H1 (cell line): ENCODE data around the gene SMNDC1. TPM values are rescaled to one million over a fixed set of nuclear protein-coding genes. Genes with fewer than 3 reads are reported as not detected.

ENCODE experiments used
- CTCF ChIA-PET: fragments of 300-600 bp; sonication (Branson Sonifier 250); formaldehyde crosslinking; loops from one replicate; lab custom pipeline; 2021; ENCODE audit not compliant: partially characterized antibody; lab: Charles Lee
- POLR2A ChIA-PET: fragments of 300-600 bp; sonication (Branson Sonifier 250); formaldehyde crosslinking; loops from one replicate; lab custom pipeline; 2021; ENCODE audit warnings: inconsistent platforms; ENCODE audit not compliant: partially characterized antibody; lab: Charles Lee
- DNase-seq, 2 experiments: peaks; one replicate each; pipeline versions ENCODE4 v3.0.0 to v3.0.0-alpha.2; 2010 to 2022; ENCODE audit warnings: low spot score in 2 of 2, low read depth in 1 of 2, mixed read lengths in 1 of 2
- FAIRE-seq: peaks from 2 replicates; lab custom pipeline; 2011; peaks lifted over from hg19 to GRCh38; lab: Jason Lieb, UNC
- H2AFZ ChIP-seq: 2 replicates; pipeline ENCODE4 v1.8.1; 2012; ENCODE audit warnings: low read length, inconsistent platforms
- H2AK5ac ChIP-seq: 2 replicates; pipeline ENCODE4 v1.6.1; 2013; ENCODE audit warnings: low read depth, low read length
- H2BK120ac ChIP-seq: replicated peaks from 2 replicates; pipeline ENCODE3; 2013; ENCODE audit warnings: low read depth, low read length, inconsistent platforms
- H2BK12ac ChIP-seq: 2 replicates; pipeline ENCODE4 v1.6.1; 2013; ENCODE audit warnings: low read depth, low read length
- H2BK15ac ChIP-seq: 2 replicates; pipeline ENCODE4 v1.6.1; 2013; ENCODE audit warnings: low read length
- H2BK20ac ChIP-seq: 2 replicates; pipeline ENCODE4 v1.6.1; 2013; ENCODE audit warnings: low read length
- H2BK5ac ChIP-seq: 2 replicates; pipeline ENCODE4 v1.6.1; 2013; ENCODE audit warnings: low read depth, low read length
- H3K14ac ChIP-seq: 2 replicates; pipeline ENCODE4 v1.6.1; 2013; ENCODE audit warnings: inconsistent platforms; ENCODE audit not compliant: insufficient read length
- H3K18ac ChIP-seq: 2 replicates; pipeline ENCODE4 v1.6.1; 2013; ENCODE audit warnings: low read length; ENCODE audit errors: extremely low read depth
- H3K23ac ChIP-seq: 2 replicates; pipeline ENCODE4 v1.6.1; 2013; ENCODE audit warnings: inconsistent platforms; ENCODE audit not compliant: insufficient read length
- H3K23me2 ChIP-seq: 2 replicates; pipeline ENCODE4 v1.6.1; 2013; ENCODE audit warnings: low read depth, low read length
- H3K27ac ChIP-seq: 2 replicates; pipeline ENCODE4 v1.6.1; 2011; ENCODE audit warnings: low read depth, low read length, inconsistent platforms
- H3K27me3 ChIP-seq, 4 experiments: replicated peaks in 1 of 4; 1 replicate in 1 of 4; 2 replicates in 3 of 4; pipeline versions ENCODE4 v1.6.1 to v1.8.1; 2011 to 2013; ENCODE audit warnings: low read length in 3 of 4, mild to moderate bottlenecking in 3 of 4, inconsistent platforms in 2 of 4, mixed read lengths in 2 of 4, moderate library complexity in 1 of 4; ENCODE audit not compliant: control insufficient read depth in 3 of 4, insufficient read depth in 3 of 4; ENCODE audit errors: extremely low read depth in 1 of 4
- H3K36me3 ChIP-seq, 4 experiments: 2 replicates each; pipeline versions ENCODE4 v1.6.1 to v1.8.1; 2011 to 2013; ENCODE audit warnings: mild to moderate bottlenecking in 4 of 4, low read length in 3 of 4, moderate library complexity in 2 of 4, control low read depth in 1 of 4, inconsistent platforms in 1 of 4; ENCODE audit not compliant: insufficient read depth in 4 of 4, control insufficient read depth in 2 of 4
- H3K4ac ChIP-seq: replicated peaks from 2 replicates; pipeline ENCODE3; 2013; ENCODE audit warnings: low read length, low read depth, mixed read lengths, inconsistent platforms; ENCODE audit not compliant: insufficient read length
- H3K4me1 ChIP-seq, 4 experiments: replicated peaks in 1 of 4; 1 replicate in 1 of 4; 2 replicates in 3 of 4; pipeline versions ENCODE4 v1.6.1 to v1.8.1; 2011 to 2013; ENCODE audit warnings: low read length in 3 of 4, inconsistent platforms in 2 of 4, mixed read lengths in 1 of 4; ENCODE audit not compliant: insufficient read depth in 4 of 4, control insufficient read depth in 3 of 4
- H3K4me2 ChIP-seq, 2 experiments: 2 replicates each; pipeline versions ENCODE4 v1.6.1 to v1.8.1; 2011 to 2013; ENCODE audit warnings: low read depth in 2 of 2, low read length in 2 of 2, control low read depth in 1 of 2, inconsistent platforms in 1 of 2, mild to moderate bottlenecking in 1 of 2; ENCODE audit not compliant: insufficient read depth in 1 of 2
- H3K4me3 ChIP-seq, 4 experiments: fragments of 200-600, 300-600 bp in 1 of 4; sonication (generic), shearing (Covaris generic), sonication (Bioruptor Twin) in 1 of 4; 2 replicates each; pipeline versions ENCODE4 v1.5.1 to v1.8.1; 2011 to 2016; ENCODE audit warnings: low read length in 4 of 4, low read depth in 3 of 4, control low read depth in 2 of 4, inconsistent platforms in 2 of 4, mild to moderate bottlenecking in 2 of 4, mixed read lengths in 1 of 4, moderate library complexity in 1 of 4; ENCODE audit not compliant: insufficient read depth in 2 of 4; ENCODE audit errors: extremely low read depth in 1 of 4
- H3K56ac ChIP-seq: replicated peaks from 2 replicates; pipeline ENCODE3; 2013; ENCODE audit warnings: low read depth, mild to moderate bottlenecking, mixed read lengths, low read length, inconsistent platforms; ENCODE audit not compliant: insufficient read length
- H3K79me1 ChIP-seq: 2 replicates; pipeline ENCODE4 v1.6.1; 2013; ENCODE audit warnings: low read depth, low read length, control low read depth
- H3K79me2 ChIP-seq, 2 experiments: 2 replicates each; pipeline versions ENCODE4 v1.6.1 to v1.8.1; 2012 to 2013; ENCODE audit warnings: low read length in 2 of 2, mild to moderate bottlenecking in 2 of 2, inconsistent platforms in 1 of 2; ENCODE audit not compliant: insufficient read depth in 2 of 2, control insufficient read depth in 1 of 2
- H3K9ac ChIP-seq, 4 experiments: replicated peaks in 1 of 4; 1 replicate in 1 of 4; 2 replicates in 3 of 4; pipeline versions ENCODE4 v1.6.1 to v1.8.1; 2011 to 2013; ENCODE audit warnings: low read depth in 3 of 4, low read length in 3 of 4, control low read depth in 2 of 4, mild to moderate bottlenecking in 2 of 4, moderate library complexity in 2 of 4, inconsistent platforms in 1 of 4; ENCODE audit errors: extremely low read depth in 1 of 4
- H3K9me3 ChIP-seq, 2 experiments: 2 replicates each; pipeline versions ENCODE4 v1.6.1 to v1.8.1; 2012 to 2013; ENCODE audit warnings: mild to moderate bottlenecking in 2 of 2, moderate library complexity in 2 of 2, control low read depth in 1 of 2, inconsistent platforms in 1 of 2, low read depth in 1 of 2, low read length in 1 of 2, mixed read lengths in 1 of 2; ENCODE audit not compliant: insufficient read depth in 2 of 2
- H4K20me1 ChIP-seq, 2 experiments: replicated peaks in 1 of 2; 2 replicates each; pipeline versions ENCODE3 to v1.8.1; 2011 to 2013; ENCODE audit warnings: inconsistent platforms in 2 of 2, low read length in 2 of 2, mild to moderate bottlenecking in 1 of 2; ENCODE audit not compliant: insufficient read depth in 2 of 2, control insufficient read depth in 1 of 2
- H4K5ac ChIP-seq: 2 replicates; pipeline ENCODE4 v1.6.1; 2013; ENCODE audit warnings: low read length, low read depth, mixed read lengths, inconsistent platforms; ENCODE audit not compliant: insufficient read length
- H4K8ac ChIP-seq: 2 replicates; pipeline ENCODE4 v1.8.0; 2013; ENCODE audit warnings: mild to moderate bottlenecking, moderate library complexity, low read length, inconsistent platforms; ENCODE audit not compliant: insufficient read depth; ENCODE audit errors: extremely low read depth
- H4K91ac ChIP-seq: replicated peaks from 2 replicates; pipeline ENCODE3; 2013; ENCODE audit warnings: low read length, mixed read lengths, inconsistent platforms; ENCODE audit not compliant: insufficient read length
- ATF3 ChIP-seq: IDR thresholded peaks from 2 replicates; pipeline ENCODE4 v1.6.1; 2011; ENCODE audit warnings: low read depth, mild to moderate bottlenecking, low read length; ENCODE audit not compliant: insufficient read depth
- BACH1 ChIP-seq: IDR thresholded peaks from 2 replicates; pipeline ENCODE4 v1.6.1; 2012; ENCODE audit warnings: low read length, improper control_type of control experiment
- CHD1 ChIP-seq: IDR thresholded peaks from 2 replicates; pipeline ENCODE4 v1.6.1; 2012; ENCODE audit warnings: low read depth, low read length, improper control_type of control experiment
- GTF2F1 ChIP-seq: IDR thresholded peaks from 2 replicates; pipeline ENCODE4 v1.6.1; 2012; ENCODE audit warnings: low read depth, low read length, improper control_type of control experiment, borderline replicate concordance
- HDAC6 ChIP-seq: IDR thresholded peaks from one replicate; pipeline ENCODE4 v1.7.1; 2012; ENCODE audit warnings: low read depth, mild to moderate bottlenecking, inconsistent platforms, low read length, moderate library complexity
- RXRA ChIP-seq: IDR thresholded peaks from 2 replicates; pipeline ENCODE4 v1.6.1; 2011; ENCODE audit warnings: low read depth, mild to moderate bottlenecking, low read length, moderate library complexity; ENCODE audit not compliant: insufficient read depth
- TAF1 ChIP-seq: IDR thresholded peaks from 2 replicates; pipeline ENCODE4 v1.6.1; 2011; ENCODE audit warnings: mild to moderate bottlenecking, low read depth, low read length
- ZNF274 ChIP-seq: IDR thresholded peaks from 2 replicates; pipeline ENCODE4 v1.7.0; 2012; ENCODE audit warnings: low read length, borderline replicate concordance; ENCODE audit errors: extremely low read depth
- WGBS, 2 experiments: shearing (Covaris generic) in 1 of 2; methylation state at CpG; one replicate each; pipeline versions ENCODE4 v1.1.6 to v1.1.7; 2013 to 2015; ENCODE audit warnings: low lambda C conversion rate in 2 of 2, mixed read lengths in 2 of 2, inconsistent platforms in 1 of 2, low coverage in 1 of 2, missing lambda C conversion rate in 1 of 2; ENCODE audit not compliant: insufficient replicate concordance in 2 of 2, insufficient coverage in 1 of 2, insufficient read length in 1 of 2; ENCODE audit errors: extremely low coverage in 1 of 2, missing lambda C conversion rate in 1 of 2; 5-methylcytosine and 5-hydroxymethylcytosine counted together
- long read RNA-seq, 2 experiments: library from RNA in 1 of 2; library from capped mRNA in 1 of 2; stranded (forward); transcript quantifications; one replicate each; pipeline ENCODE4 v2.0.0, GENCODE V29; 2021; ENCODE audit warnings: inconsistent platforms in 1 of 2
- polyA minus RNA-seq, 3 experiments: library from RNA; depleted of rRNA, polyadenylated mRNA; stranded (reverse); fragments of >200 nt; gene quantifications; 1 replicate in 2 of 3; 2 replicates in 1 of 3; pipeline ENCODE4 v1.2.3, GENCODE V29; 2011
- polyA plus RNA-seq, 7 experiments: library from polyadenylated mRNA; depleted of rRNA in 3 of 7; stranded (reverse) in 5 of 7; unstranded in 2 of 7; fragments of >200 nt in 5 of 7; fragments of 200-250 nt in 2 of 7; gene quantifications; 1 replicate in 5 of 7; 2 replicates in 1 of 7; 4 replicates in 1 of 7; pipeline versions ENCODE4 v1.2.1 to v1.2.3, GENCODE V29; 2011 to 2013; ENCODE audit warnings: missing spikeins in 2 of 7, mixed read lengths in 2 of 7
- total RNA-seq: library from RNA; stranded (reverse); fragmentation: NEBNext Ultra II Directional; extraction: Animal tissue kit (Norgen Biotek cat#: 25700); gene quantifications from 2 replicates; pipeline ENCODE4 v1.2.1, GENCODE V29; 2021

The SMNDC1 gene
- total RNA-seq (48.6 and 53.5 TPM in 2 replicates), polyA plus RNA-seq (2011; rRNA removed) (4.3 and 8.1 TPM in 2 replicates), polyA minus RNA-seq (2011; rRNA and poly(A)+ RNA removed) (5.2 and 8.7 TPM in 2 replicates)
- polyA plus RNA-seq (2011; cell fraction: cytosol; rRNA removed) = 12.4 TPM
- polyA plus RNA-seq (2011; cell fraction: nucleus; rRNA removed) = 4.8 TPM
- polyA plus RNA-seq (2012, experiment 1 of 2) = 27.9 to 44.3 TPM (median 32.5 TPM) in 4 replicates
- 7.6 TPM for polyA plus RNA-seq (2012, experiment 2 of 2)
- 37.6 TPM for polyA plus RNA-seq (2013, experiment 1 of 2)
- polyA plus RNA-seq (2013, experiment 2 of 2) = 34.3 TPM
- polyA minus RNA-seq (2011; cell fraction: cytosol; rRNA and poly(A)+ RNA removed) = 11.7 TPM
- polyA minus RNA-seq (2011; cell fraction: nucleus; rRNA and poly(A)+ RNA removed) = 24.3 TPM
- long read RNA-seq, experiment 1, full-length matches to known transcripts = 16 of 57 reads
- long read RNA-seq, experiment 1, partial matches to known transcripts = 23 of 57 reads
- long read RNA-seq, experiment 1, other reads (novel, unspliced or antisense) = 18 of 57 reads
- long read RNA-seq, experiment 2, full-length matches to known transcripts = 64 of 76 reads
- long read RNA-seq, experiment 2, partial matches to known transcripts = 2 of 76 reads
- long read RNA-seq, experiment 2, other reads (novel, unspliced or antisense) = 10 of 76 reads

GRCh38 chr10:110304780-110305421 is at the start of gene SMNDC1:
Gene SMNDC1 (minus strand): TSS chr10:110304920. CDS start chr10:110303587, 1,333 bp downstream.
- Histone ChIP-seq H3K36me3 (peaks cover 3 to 31% (median 23%) of the 10 kb centered on the region in 4 experiments), H4K8ac (peak within 1 kb of the TSS; percentile 95; the same call in 1 of the 2 replicates), H3K9me3 (no peaks in the 10 kb centered on the region), H2BK20ac (no peak within 1 kb of the TSS), H3K4me3 (peak within 1 kb of the TSS; percentile 66 to 90 (median 78)), H3K27me3 (no peaks in the 10 kb centered on the region), H4K5ac (peak within 1 kb of the TSS; percentile 96), H2BK15ac (no peak within 1 kb of the TSS), H3K27ac (peak within 1 kb of the TSS; percentile 81), H3K79me2 (peaks cover 6 to 46% of the 10 kb centered on the region in 2 experiments), H2BK120ac (no peak within 1 kb of the TSS), H3K56ac (peak within 1 kb of the TSS; percentile 49), H3K18ac (peak within 1 kb of the TSS; percentile 66; the same call in 1 of the 2 replicates), H3K4ac (no peak within 1 kb of the TSS), H2AK5ac (no peak within 1 kb of the TSS), H3K9ac (peak within 1 kb of the TSS; percentile 88 to 100 (median 92)), H3K4me2 (peak within 1 kb of the TSS; percentile 40 to 69), H3K79me1 (0 out of 2 replicates have a peak, but pooled peaks cover 2% of the 10 kb centered on the region), H4K20me1 (peaks cover 5 to 7% of the 10 kb centered on the region in 2 experiments), H4K91ac (no peak within 1 kb of the TSS), H2BK5ac (0 out of 2 replicates have a peak within 1 kb of the TSS, but pooled peaks have one; percentile 57), H3K23me2 (0 out of 2 replicates have a peak, but pooled peaks cover 2% of the 10 kb centered on the region), H2BK12ac (no peak within 1 kb of the TSS), H3K4me1 (0 out of 7 replicates have a peak, but pooled peaks cover 0 to 3% (median 0%) of the 10 kb centered on the region in 4 experiments), H3K23ac (no peak within 1 kb of the TSS), H2AFZ (no peak within 1 kb of the TSS), H3K14ac (no peak within 1 kb of the TSS)
- FAIRE-seq = peak; percentile 95
- DNase-seq = peak; percentile 97 to 99
- ChIA-PET CTCF (interaction anchor here (0.8 to 4.7 kb wide), 9 partner anchors 13 to 371 kb away, joined by 3 to 41 read pairs (median 4); no protein-coding TSS in a partner anchor), POLR2A (interaction anchor here (0.7 to 2.8 kb wide), 12 partner anchors 9 to 568 kb away, joined by 3 to 12 read pairs (median 5); partner anchors contain the start of gene DUSP5)
- 2% methylated on average over 34 of the region's 42 CpGs; no CpG with 5 or more reads in 1 of the 2 experiments for WGBS, 2 experiments
- TF ChIP-seq CHD1 (no peak), TAF1 (peak; percentile 84), BACH1 (no peak), RXRA (no peak), ZNF274 (no peak), HDAC6 (no peak), GTF2F1 (no peak), ATF3 (peak; percentile 61; the same call in 1 of the 2 replicates)
